D341Med (cell line): ENCODE data around the gene ZNF581.

Source experiments
- DNase-seq: peaks from one replicate; pipeline ENCODE4 v3.0.0; 2012; ENCODE audit warnings: low spot score

ZNF581 gene, protein sequence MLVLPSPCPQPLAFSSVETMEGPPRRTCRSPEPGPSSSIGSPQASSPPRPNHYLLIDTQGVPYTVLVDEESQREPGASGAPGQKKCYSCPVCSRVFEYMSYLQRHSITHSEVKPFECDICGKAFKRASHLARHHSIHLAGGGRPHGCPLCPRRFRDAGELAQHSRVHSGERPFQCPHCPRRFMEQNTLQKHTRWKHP

DNA sequence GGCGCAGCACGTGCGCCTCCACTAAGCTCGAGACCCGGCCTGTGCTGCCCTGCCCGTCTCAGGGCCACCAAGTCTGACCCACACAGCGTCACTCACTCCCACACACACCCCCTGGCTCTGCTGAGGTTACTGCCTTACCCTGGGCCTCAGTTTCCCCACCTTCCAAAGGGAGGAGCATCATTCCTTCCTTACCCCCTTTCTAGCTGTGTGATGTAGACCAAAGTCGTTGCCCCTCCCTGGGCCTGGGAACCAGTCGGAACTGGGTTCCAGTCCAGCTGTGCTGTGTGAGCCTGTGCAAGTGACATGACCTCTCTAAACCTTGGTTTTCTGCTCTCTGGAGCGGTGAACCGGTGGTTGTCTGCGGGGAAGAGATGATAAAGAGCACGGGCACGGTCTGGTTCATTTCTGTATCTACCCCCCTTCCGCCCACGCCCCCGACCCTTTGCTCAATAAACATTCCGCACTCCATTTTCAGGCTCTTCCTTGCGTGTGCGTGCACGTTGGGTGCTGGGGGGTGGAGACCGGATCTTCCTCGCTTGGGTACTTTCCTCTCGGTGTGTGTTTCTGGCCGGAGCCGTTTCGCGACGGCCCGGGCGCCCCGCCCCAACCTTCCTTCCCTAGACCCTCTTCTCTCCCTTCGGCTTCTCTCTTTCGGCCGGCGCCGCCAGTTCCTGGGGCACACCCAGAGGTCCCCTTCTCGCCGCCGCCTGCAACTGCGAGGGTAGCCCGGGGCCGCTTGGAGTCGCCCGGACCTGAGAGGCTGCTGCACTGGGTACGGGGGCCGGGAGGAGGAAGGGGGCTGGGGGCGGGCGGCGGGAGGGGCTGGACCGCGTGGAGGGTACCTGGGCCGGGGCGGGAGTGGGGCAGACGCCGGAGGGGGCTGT lies at the start of gene ZNF581:
TSS of gene ZNF581 (plus strand) at position 647 of the 884 bp plus-strand sequence. CDS start 923 bp downstream, outside the sequence.
- peak; percentile 77 for DNase-seq

DNA sequence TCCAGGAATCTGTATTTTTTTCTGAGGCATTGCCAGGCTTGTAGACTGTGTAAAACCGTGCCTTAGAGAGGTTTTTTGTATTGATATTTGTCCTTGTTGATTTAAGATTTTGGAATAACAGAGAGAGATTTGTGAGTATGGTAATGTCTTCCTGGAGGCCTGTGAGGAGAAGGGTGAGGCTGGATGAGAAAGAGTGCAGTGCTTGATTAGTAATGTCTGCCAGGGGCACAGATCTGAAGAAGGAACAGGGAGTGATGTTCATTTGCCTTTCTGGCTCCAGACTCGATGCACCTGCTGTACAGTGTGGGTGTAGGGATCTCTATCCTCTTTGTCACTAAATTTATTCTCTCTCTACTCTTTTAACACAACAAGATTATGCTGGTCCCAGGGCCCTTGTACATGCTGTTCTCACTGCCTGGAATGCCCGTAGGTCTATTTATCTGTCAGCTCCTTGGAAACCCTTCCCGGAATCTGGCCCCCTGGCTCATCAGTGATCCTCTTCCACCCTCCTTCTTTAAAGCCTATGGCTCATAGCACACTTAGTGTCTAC lies 48.4 kb upstream of the ZNF581 start:
- no peak for DNase-seq

DNA sequence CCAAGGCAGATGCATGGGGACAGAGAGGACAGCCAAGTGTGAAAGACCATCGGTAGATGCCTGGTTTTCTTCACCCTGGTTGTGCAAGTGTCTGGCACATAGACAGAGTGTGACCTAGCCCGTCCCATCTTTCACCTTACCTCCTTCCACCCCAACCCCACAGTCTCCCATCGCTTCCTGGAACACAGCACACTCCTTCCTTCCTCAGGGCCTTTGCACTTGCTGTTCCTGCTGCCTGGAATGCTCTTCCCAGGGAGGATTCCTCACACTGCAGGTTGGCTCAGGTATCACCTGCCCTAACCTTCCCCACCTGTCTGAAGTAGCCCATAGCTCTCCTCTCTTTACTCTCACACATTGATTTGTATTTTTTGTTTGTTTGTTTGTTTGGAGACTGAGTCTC lies 47.1 kb upstream of the ZNF581 start:
- DNase-seq, result no peak

DNA sequence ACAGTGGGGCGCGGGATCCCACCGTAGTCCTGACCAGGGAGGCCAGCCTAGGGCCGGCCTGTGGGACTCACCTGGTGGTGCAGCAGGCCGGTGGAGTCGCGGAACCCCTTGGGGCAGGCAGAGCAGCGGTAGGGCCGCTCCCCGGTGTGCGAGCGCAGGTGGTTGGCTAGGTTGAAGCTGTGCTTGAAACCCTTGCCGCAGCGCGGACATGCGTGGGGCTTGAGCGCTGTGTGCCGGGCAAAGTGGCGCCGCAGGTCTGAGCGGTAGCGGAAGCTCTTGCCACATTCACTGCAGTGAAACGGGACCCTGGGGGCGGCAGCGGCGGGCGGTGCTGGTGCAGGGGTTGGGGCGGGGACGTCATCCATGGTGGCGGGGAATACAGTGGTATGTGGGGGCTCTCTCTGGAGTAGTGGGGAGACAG lies 45.9 kb upstream of the ZNF581 start:
- DNase-seq, result no peak

DNA sequence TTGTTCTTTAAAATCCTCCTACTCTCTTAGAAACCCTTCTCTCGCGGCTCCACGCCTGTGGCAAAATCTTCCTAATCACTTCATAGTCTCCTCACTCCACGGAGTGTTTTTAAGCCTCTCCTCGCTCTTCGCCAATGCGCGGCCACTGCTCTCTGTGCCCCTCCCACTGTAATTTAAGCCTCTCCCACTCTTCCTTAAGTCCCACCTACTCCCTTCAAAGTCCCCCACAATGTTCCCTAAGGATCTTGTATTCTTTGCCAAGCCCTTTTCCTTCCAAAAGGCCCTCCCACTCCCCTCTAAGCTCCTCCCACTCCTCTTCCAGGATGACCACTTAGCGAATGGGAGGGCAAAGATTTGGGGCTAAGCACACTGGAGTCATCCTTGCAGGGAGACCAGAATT lies 45.4 kb upstream of the ZNF581 start:
- DNase-seq, result no peak

DNA sequence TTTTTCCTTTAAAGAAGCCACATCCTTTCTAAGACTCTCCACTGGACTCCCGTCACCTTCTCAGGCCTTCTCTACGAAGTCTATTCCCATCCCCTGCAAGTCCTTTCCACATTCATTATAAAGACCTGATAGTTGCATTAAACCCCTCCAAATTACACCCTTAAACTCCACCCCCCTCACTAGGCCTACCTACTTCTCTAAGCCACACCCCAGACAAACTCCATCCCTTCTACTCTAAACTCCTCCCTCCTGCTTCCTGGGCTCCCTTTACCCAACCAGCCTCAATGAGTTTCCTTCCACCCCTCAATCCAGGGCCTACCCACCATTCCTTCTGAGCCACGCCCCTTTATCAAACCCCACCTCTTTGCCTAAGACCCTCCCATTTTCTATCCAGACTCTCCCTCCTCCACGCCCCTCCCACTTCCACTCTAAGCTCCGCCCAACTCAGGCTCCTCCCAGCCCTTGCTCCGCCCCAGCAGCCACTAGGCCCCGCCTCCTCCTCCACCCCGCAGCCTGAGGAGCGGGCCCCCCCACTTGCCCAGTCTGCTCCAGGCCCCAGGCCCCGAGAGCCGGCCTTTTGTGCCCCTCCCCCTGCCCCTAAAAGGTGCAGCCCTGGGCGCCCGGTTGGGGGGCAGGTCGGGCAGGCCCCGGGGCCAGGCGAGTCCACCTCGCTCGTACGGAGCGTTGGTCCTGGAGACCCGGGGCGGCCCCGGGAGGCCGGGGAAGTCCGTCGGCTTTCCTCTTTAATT lies 44.6 kb upstream of the ZNF581 start:
- peak; percentile 86 for DNase-seq

DNA sequence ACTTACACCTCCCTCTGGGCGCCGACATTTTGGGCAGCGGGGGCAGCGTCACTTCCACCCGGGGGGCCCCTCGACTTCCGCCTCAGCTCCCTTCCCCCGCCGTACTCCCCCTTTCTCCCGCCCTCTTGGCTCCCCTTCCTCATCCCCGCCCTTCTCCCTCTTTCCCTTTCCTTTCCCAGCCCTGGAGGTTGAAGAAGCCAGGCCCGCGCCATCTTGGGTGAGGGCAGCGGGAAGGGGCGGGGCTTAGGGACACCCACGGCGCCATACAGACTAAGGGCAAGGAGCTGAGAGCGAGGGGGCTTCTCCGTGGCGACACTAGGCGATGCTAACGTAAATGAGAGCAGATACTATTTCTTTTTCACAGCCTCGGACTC lies 44.0 kb upstream of the ZNF581 start, which contains the start of gene FIZ1:
TSS of gene FIZ1 (minus strand) at position 50 of the 374 bp plus-strand sequence. CDS start 1,652 bp downstream, outside the sequence.
- DNase-seq, result peak; percentile 86

DNA sequence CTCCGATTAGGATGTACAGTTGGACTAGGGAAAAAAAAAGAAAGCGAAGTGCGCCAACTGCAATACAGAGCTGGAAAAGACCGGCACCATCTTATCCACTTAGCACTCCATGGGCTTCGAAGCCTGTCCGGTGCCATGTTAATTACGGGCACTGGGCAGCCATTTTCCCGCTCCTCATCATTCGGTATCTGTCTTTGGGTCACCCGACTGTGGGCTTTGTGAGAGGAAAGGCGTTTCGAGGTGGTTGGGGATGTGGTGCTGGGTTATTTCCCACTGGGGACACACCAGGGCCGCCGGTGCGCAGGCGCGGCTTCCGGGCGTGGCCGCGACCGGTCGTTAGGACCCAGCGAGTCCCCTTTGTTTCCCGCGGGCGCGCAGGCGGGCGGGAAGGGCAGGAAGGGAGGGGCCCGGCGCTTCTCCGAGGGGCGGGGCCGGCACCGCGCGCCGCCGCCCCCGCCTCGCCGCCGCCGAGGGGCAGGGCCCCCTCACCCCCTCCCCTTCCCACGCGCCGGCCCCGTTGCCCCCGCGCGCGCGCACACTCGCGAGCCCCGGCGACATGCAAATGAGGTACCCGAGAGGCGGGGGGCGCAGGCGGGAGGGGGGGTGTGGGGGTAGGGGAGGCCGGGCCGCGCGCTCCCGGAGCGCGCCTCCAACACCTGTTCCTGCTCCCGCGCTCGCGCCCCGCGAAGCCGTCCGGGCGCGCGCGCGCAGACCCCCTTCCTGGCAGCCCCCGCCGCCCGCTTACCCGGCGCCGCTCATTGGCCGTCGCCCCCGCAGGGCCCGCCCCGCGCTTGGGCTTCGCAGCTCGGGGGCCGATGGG lies 43.4 kb upstream of the ZNF581 start, which contains the start of gene ZNF524:
TSS of gene ZNF524 (plus strand) at position 447 of the 820 bp plus-strand sequence. CDS start 1,825 bp downstream, outside the sequence.
- peak; percentile 92 for DNase-seq

DNA sequence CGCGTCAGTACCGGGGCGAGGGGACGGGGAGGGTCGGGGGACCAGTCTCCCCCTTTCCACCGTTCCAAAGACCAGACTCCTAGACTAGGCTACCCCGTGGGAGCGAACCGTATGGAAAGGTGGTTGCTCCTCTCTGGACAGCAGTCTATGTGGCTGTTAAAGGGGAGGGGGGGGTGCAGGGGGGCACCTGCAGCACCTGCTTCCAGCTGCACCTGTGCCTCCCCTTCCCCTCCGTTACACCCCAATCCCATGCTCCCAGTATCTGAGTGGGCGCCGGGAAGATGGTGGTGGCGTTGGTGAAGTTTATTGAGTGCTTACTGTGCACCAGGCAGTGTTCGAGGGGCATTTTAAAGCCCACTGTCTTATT lies 42.8 kb upstream of the ZNF581 start:
- no peak for DNase-seq

DNA sequence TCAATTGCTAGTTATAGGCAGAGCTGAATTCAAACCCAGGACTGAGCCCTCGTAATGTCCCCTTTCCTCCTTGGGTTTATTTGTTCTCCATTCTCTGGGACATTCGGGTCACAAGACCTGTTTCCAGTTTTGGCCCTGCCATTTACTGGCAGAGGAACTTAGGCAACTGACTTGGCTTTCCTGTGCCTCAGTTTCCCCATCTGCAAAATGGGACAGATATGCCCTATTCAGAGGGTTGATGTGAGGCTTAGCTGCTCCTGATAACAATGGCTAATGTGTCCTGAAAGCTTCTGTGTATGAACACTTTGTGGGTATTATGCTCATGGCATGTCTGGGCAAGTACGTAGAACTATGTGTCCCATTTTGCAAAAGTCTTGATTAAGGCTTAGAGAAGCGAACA lies 42.4 kb upstream of the ZNF581 start:
- DNase-seq, result no peak

DNA sequence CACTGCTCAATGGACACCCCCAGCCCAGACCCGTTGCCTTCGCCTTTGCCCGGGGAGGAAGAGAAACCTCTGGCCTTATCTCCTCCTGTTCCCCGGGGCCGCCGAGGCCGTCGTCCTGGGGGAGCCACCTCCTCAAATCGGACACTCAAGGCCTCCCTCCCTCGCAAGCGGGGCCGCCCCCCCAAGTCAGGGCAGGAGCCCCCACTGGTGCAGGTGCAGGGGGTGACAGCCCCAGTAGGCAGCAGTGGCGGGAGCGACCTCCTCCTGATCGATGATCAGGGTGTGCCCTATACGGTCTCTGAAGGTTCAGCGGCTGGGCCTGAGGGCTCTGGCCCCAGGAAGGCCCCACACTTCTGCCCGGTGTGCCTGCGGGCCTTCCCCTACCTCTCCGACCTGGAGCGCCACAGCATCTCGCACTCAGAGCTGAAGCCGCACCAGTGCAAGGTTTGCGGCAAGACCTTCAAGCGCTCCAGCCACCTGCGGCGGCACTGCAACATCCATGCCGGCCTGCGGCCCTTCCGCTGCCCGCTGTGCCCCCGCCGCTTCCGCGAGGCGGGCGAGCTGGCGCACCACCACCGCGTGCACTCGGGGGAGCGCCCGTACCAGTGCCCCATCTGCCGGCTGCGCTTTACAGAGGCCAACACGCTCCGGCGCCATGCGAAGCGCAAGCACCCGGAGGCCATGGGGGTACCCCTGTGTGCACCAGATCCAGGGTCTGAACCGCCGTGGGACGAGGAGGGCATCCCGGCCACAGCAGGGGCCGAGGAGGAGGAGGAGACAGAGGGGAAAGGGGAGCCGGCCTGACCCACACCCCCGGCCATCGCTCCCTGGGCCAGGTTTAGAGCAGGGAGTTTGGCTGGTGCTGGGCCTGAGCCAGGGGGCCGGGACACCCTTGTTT lies 41.1 kb upstream of the ZNF581 start:
- DNase-seq, result no peak

DNA sequence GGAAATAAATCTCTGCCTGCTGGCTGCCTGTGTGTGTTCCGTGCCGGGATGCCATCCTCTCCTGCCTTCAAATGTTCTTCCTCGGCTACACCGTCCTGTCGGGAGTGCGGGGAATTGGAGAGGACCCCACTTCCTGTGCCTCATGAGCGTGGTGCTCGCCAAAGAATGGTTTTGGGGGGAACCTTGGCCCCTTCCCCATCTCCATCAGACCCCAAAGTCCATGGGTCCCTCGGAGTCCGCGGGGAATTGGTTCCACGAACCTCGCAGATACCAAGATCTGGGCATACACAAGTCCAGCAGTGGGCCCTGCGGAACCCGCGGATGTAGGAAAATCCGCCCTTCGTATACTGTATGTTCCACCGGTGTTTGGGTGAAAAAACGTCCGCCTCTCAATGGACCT lies 40.3 kb upstream of the ZNF581 start:
- no peak for DNase-seq

DNA sequence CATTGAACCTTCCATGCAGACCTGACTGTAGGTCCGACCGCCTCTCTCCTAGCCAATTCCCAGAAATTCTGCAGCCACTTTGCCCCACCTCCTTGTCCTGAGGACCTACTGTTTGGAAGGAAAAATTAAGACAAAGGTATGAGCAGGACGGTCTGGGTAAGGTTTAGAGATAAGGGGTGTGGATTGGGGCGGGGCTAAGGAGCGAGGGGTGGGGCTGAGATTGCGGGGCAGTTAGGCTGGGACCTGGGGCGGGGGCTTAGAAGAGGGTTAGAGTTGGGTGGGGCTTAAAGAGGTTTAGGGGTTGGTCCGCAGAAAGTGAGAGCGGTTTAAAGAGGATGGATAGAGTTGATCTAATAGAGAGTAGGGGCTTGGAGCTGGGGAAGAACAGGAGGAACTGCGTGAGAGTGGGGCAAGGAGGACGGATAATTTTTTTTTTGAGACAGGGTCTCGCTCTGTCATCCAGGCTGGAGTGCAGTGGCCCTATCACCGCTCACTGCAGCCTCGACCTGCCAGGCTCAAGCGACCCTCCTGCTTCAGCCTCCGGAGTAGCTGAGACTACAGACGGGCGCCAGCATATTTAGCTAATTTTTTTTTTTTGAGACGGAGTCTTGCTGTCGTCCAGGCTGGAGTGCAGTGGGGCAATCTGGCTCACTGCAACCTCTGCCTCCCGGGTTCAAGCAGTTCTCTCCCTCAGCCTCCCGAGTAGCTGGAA lies 39.7 kb upstream of the ZNF581 start:
- DNase-seq, result no peak

DNA sequence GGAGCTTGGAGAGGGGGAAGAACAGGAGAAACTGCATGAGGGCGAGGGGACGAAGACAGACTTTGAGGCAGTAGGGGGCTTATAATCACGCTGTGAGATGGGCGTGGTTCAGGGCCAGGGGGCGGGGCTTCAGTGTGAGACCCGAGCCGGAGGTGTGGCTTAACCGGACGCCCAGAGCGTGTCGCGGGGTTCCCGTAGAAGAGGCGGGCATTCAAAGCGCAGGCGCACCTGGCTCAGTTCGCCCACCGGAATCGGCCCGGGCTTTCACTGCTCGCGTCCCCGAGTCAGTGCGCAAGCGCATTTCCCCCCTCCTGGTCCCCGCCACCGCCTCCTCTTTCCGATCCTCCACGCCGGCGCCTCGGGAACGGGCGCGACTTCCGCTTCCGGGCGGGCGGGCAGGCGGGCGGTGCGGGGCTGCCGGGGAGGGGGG lies 38.2 kb upstream of the ZNF581 start:
- DNase-seq, result peak; percentile 96

DNA sequence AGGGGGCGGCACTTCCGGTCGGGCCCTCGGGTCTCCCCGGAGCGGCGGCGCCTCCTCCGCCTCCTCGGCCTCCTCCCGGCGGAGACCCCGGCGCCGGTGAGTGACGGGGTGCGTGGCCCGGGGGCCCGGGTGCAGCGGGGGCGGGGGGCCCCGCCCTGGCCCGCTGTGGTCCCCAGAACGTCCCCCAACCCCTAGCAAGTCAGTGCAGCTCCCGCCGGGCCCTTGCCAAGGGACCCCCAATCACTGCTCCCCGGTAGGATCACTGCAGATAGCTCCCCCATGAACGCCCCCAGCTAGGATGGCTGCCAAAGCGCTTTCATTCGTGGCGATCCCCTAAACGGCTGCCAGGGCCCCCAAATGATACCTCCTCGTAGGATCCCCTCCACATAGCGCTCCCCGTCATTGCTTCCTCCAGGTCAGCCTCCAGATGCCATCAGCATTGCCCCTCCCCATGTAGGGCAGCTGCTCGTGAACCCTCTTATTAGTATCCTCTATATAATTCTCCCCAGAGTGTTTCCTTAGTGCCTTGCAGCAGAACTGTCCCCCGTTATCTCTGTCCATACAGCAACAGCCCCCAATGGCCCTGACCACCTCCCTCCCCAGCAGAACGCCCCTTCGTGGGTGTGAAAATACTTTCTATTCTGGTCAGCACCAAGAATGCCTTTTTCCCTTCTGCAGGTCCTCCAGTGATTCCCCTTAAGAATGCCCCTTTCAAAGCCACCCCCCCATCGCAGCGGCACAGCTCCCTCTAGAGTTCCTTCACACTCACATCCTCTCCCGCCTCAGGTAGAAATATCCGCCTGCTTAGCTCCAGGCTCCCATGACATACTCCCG lies 37.6 kb upstream of the ZNF581 start, which contains the start of gene ZNF865:
TSS of gene ZNF865 (plus strand) at position 11 of the 834 bp plus-strand sequence. CDS start 7,972 bp downstream, outside the sequence.
- DNase-seq, result peak; percentile 84

DNA sequence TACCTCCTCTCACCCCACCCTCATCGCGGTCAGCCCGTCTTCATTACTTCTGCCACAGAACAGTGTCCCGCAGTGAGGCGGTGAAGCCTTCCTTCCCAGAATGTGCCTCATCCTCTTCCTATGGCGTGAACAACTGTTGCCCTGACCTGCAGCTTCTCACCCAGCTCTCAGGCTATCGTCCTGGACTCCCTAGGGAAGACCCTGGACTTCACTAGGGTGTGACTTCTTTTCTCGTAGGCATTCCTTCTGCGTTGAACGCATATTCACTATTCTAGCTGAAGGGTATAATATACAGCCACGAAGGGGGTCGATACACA lies 37.0 kb upstream of the ZNF581 start:
- no peak for DNase-seq

DNA sequence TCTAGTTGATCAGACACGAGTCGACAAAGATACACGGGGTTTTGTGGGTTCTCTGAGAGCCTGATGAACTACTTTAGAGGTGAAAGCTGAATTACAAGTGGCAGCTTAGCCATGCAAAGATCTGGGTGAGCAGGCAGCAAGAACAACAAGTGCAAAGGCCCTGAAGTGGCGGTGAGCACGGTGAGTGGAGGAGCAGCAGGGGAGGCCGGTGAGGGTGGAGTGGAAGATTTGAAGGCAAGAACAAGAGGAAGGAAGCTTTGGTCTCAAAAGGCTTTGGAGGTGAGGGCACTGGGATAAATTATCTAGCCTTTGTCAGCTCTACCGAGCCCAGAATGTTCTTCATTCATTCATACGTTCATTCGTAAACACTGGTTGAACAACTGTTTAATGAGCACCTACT lies 36.6 kb upstream of the ZNF581 start:
- DNase-seq, result no peak

DNA sequence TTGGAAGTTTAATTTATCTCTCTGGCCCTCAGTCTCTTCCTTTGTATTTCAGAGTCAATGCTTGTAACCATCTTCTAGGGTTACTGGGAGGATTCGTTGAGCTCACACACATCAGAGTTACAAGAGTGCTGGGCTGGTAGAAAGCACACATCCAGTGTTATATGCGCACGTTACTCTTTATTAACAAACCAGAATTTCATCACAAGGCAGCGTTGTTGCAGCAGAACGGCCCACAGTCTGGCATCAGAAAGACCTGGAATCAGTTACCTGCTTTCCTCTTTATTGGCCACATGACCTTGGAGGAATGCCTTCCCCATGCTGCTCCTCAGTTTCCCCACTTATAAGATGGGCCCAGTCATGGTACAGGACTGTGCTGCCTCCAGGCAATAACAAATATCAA lies 34.1 kb upstream of the ZNF581 start:
- DNase-seq, result no peak
